ENCODE data around the gene VILL.

Gene VILL

GRCh38 chr3:38043486-38043885 lies 52.9 kb downstream of the VILL start:
- Histone ChIP-seq H3K4me2 (ENCODE audit: low read length) (no peak overlapping the region), H2AFZ (ENCODE audit: low read length) (no peak overlapping the region), H3F3A (ENCODE audit: insufficient read depth, low read length) (no peaks in the 10 kb centered on the region), H4K20me1 (ENCODE audit: insufficient read depth, low read length) (no peaks in the 10 kb centered on the region), H3K4me1 (ENCODE audit: insufficient read depth, low read length, severe bottlenecking) (peaks cover 17% of the 10 kb centered on the region), H3K9me3 (ENCODE audit: low read length) (no peaks in the 10 kb centered on the region), H3K9me2 (ENCODE audit: low read depth, low read length) (no peaks in the 10 kb centered on the region), H3K4me3 (ENCODE audit: low read depth, low read length, poor library complexity, severe bottlenecking) (no peak overlapping the region), H3K27ac (ENCODE audit: low read depth, low read length, poor library complexity, severe bottlenecking) (no peak overlapping the region), H3K9ac (ENCODE audit: low read length) (no peak overlapping the region), H3K79me2 (ENCODE audit: insufficient read depth, low read length) (no peaks in the 10 kb centered on the region), H3K36me3 (ENCODE audit: insufficient read depth, low read length) (no peaks in the 10 kb centered on the region), H3K27me3 (ENCODE audit: insufficient read depth, low read length) (0 out of 2 replicates have a peak, but pooled peaks cover 3% of the 10 kb centered on the region)
- TF ChIP-seq, protein P1, sequence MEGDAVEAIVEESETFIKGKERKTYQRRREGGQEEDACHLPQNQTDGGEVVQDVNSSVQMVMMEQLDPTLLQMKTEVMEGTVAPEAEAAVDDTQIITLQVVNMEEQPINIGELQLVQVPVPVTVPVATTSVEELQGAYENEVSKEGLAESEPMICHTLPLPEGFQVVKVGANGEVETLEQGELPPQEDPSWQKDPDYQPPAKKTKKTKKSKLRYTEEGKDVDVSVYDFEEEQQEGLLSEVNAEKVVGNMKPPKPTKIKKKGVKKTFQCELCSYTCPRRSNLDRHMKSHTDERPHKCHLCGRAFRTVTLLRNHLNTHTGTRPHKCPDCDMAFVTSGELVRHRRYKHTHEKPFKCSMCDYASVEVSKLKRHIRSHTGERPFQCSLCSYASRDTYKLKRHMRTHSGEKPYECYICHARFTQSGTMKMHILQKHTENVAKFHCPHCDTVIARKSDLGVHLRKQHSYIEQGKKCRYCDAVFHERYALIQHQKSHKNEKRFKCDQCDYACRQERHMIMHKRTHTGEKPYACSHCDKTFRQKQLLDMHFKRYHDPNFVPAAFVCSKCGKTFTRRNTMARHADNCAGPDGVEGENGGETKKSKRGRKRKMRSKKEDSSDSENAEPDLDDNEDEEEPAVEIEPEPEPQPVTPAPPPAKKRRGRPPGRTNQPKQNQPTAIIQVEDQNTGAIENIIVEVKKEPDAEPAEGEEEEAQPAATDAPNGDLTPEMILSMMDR (IDR thresholded peaks at IDR 0.05; ENCODE audit: low read length): no peak
- no peak for TF ChIP-seq EZH2 (IDR thresholded peaks at IDR 0.05; ENCODE audit: borderline replicate concordance, low read length)

DNA sequence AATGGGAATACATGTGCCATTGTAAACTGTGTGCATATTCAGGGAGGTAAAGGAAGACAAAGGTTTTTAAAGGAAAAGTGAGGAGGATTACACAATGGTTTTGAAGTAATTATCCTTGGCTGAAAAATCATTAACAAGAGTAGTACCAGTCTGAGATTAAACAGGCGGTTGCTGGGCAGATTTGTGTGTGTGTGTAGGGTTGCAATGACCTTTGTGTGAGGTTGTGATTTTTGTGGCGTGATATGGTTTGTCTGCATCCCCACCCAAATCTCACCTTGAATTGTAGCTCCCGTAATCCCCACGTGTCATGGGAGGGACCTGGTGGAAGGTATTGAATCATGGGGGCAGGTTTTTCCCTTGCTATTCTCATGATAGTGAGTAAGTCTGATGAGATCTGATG lies 55.4 kb downstream of the VILL start:
- Histone ChIP-seq H3K9me2 (ENCODE audit: low read depth, low read length) (no peaks in the 10 kb centered on the region), H2AFZ (ENCODE audit: low read length) (no peak overlapping the region), H3K4me3 (ENCODE audit: low read depth, low read length, poor library complexity, severe bottlenecking) (no peak overlapping the region), H3K9me3 (ENCODE audit: low read length) (no peaks in the 10 kb centered on the region), H4K20me1 (ENCODE audit: insufficient read depth, low read length) (no peaks in the 10 kb centered on the region), H3K27me3 (ENCODE audit: insufficient read depth, low read length) (0 out of 2 replicates have a peak, but pooled peaks cover 3% of the 10 kb centered on the region), H3K36me3 (ENCODE audit: insufficient read depth, low read length) (no peaks in the 10 kb centered on the region), H3K4me1 (ENCODE audit: insufficient read depth, low read length, severe bottlenecking) (no peaks in the 10 kb centered on the region), H3F3A (ENCODE audit: insufficient read depth, low read length) (no peaks in the 10 kb centered on the region), H3K27ac (ENCODE audit: low read depth, low read length, poor library complexity, severe bottlenecking) (no peak overlapping the region), H3K4me2 (ENCODE audit: low read length) (no peak overlapping the region), H3K9ac (ENCODE audit: low read length) (no peak overlapping the region), H3K79me2 (ENCODE audit: insufficient read depth, low read length) (no peaks in the 10 kb centered on the region)
- TF ChIP-seq, protein P1 (IDR thresholded peaks at IDR 0.05; ENCODE audit: low read length): no peak
- TF ChIP-seq EZH2 (IDR thresholded peaks at IDR 0.05; ENCODE audit: borderline replicate concordance, low read length): no peak

- Histone ChIP-seq H2AFZ (ENCODE audit: low read length) (no peak overlapping the region), H3K27me3 (ENCODE audit: insufficient read depth, low read length) (0 out of 2 replicates have a peak, but pooled peaks cover 3% of the 10 kb centered on the region), H3F3A (ENCODE audit: insufficient read depth, low read length) (no peaks in the 10 kb centered on the region), H3K4me3 (ENCODE audit: low read depth, low read length, poor library complexity, severe bottlenecking) (no peak overlapping the region), H3K4me1 (ENCODE audit: insufficient read depth, low read length, severe bottlenecking) (no peaks in the 10 kb centered on the region), H4K20me1 (ENCODE audit: insufficient read depth, low read length) (no peaks in the 10 kb centered on the region), H3K9me2 (ENCODE audit: low read depth, low read length) (no peaks in the 10 kb centered on the region), H3K4me2 (ENCODE audit: low read length) (no peak overlapping the region), H3K27ac (ENCODE audit: low read depth, low read length, poor library complexity, severe bottlenecking) (no peak overlapping the region), H3K36me3 (ENCODE audit: insufficient read depth, low read length) (no peaks in the 10 kb centered on the region), H3K9me3 (ENCODE audit: low read length) (no peaks in the 10 kb centered on the region), H3K79me2 (ENCODE audit: insufficient read depth, low read length) (no peaks in the 10 kb centered on the region), H3K9ac (ENCODE audit: low read length) (no peak overlapping the region)
- TF ChIP-seq, protein P1 (IDR thresholded peaks at IDR 0.05; ENCODE audit: low read length): no peak
These were observed 56.2 kb downstream of the VILL start for GRCh38 chr3:38046821-38047220.

Data from OCI-LY1 (cell line).